HG03439 (cell line): ENCODE data around the gene RMND5A.
A peak's percentile ranks its signal among the peaks of the same experiment; 100 is the strongest.

Experiments used
- ATAC-seq: cut with Tn5 transposase; IDR thresholded peaks from one replicate; pipeline ENCODE4 v1.9.1; 2021; ENCODE audit warnings: mild to moderate bottlenecking, moderate library complexity; ENCODE audit not compliant: unreplicated experiment

The RMND5A gene

DNA sequence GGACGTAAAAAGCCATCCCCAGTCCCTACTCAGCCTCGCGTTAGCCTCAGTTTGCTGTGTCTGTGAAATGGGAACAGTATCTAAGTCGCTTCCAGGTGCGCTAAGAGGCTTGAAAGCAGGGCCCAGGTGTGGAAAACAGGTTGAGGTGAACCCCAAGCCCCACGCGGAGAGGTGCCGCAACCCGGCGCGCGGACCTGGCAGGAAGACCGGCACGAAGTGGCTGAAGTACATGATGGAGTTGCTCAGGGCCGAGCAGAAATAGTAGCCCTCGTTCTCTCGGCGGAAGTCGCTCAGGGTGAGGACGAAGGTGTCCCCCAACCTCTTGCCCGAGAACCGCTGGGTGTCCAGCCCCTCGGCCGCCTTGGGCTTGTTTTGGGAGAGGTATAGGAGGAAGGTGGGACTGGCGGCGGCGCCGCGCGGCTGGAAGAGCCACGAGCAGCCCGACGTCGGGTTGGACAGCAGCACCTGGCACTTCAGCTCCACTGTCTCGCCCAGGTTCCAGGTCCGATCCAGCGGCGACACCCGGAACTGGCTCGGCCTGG is 70.1 kb downstream of the RMND5A start:
- no peak for ATAC-seq

DNA sequence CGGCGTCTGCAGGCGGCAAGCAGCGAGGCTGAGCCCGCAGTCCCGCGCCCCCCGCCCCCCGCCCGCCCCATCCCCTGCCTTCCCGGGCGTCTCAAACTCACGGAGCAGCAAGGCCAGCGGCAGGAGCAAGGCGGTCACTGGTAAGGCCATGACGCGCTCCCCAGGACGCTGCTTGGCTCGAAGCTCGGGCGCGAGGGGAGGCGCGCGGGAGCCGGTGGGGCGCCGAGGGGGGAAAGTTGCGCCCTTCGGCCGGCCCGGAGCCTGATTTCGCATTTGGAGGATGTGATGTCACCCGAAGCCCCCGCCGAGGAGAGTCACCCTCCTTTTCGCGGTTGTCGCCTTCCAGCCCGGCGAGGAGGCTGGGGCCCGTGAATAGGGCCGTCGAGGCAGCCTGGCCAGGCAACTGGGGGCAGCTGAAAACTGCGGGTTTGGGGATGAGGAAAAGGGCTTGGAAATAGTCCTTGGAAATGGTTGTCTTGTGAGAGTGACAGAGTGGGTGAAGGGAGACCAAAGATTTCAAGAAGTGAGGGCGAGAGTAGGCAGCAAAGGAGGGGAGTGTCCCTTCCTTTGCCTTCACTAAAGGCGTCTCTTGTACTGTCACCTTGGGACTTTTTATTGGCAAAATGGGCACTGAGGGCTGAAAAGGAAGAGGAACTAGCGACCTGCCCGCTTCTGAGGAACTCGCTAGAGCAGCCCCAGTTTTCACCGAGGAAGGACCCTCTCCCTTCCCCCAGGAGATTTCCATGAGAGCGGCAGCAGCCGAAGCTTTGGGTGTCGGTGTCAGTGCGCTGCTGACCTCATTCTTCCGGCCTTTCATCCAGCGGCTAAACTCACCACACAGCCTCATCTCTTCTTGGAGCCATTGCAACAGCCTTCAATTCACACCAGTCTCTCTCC is 70.8 kb downstream of the RMND5A start, which contains the start of gene CD8A:
CD8A (minus strand) TSS at position 238 of the 897 bp plus-strand sequence; CDS start at position 150, 88 bp downstream.
- ATAC-seq: no peak

DNA sequence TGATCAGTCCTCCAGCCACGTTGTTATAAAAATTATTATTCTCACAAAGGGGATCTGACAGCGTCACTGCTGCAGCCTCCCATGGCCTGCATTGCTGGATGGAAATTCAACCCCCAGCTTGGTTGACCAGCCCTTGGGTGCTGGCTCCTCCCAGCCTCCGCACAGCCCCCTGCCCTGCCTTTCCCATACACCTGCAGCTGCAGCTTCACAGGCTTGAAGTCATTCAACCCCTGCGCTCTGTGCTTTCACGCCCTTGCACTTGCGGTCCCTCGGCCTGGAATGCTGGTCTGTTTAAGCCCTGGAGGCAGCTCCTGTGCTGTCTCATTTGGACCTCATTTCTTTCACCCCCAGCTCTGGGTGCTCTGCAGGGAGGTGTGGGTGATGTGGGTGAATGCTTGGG is 71.5 kb downstream of the RMND5A start:
- no peak for ATAC-seq

DNA sequence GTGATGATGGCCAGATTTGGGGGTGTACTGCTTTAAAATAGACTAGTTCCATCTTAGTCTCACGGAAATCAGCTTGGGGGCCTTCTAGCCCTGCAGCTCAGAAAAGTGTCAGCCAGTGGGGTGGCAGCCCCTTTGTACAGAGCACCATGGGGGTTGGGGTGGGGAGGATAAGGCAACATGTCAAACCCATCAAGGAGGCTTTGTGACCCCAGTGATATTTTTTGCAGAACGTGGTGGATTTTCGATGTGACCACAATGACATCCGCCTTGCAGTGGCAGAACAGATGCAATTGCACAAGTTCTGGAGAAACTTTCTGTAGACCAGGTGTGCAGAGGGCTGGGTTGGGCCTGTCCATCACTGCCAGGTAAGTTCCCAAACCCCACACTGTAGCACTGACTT is 73.7 kb downstream of the RMND5A start:
- ATAC-seq: no peak

DNA sequence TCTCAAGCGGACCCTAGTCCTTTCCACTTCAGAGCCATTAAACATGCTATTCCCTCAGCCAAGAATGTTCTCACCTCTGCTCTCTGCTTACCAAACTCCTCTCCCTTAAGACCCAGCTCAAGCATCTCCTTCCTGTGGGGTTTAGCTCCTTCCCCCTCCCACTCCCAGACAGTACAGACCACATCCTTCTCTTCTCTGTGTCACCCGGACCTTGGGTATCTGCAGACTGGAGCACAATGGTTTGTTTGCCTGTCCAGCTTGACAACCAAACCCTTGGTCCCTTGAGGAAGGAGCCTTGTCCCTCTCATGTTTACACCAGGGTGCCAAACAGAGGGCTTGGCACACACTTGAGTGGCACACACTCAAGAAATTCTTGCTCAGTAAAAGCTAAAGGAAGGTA is 74.8 kb downstream of the RMND5A start:
- ATAC-seq: no peak

DNA sequence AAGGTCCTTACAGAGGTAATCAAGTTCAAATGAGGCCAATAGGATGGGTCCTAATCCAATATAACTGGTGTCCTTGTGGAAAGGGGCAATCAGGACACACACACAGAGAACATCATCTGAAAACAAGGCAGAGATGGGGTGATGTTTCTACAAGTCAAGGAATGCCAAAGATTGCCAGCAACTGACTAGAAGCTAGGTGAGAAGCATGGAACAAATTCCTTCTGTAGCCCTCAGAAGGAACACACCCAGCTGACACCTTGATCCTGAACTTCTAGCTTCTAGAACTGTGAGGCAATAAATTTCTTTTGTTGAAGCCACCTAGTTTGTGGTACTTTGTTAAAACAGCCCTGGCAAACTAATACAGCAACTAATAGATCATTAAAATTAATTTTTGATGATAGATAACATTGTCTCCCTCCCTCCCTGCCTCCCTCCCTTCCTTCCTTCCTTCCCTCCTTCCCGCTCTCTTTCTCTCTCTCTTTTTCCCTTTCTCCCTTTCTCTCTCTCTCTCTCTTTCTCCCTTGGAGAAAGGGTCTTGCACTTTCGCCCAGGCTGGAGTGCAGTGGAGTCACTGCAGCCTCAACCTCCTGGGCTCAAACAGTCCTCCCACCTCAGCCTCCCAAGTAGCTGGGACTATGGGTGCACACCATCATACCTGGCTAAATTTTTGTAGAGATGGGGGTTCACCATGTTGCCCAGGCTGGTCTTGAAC is 80.9 kb downstream of the RMND5A start:
- no peak for ATAC-seq

DNA sequence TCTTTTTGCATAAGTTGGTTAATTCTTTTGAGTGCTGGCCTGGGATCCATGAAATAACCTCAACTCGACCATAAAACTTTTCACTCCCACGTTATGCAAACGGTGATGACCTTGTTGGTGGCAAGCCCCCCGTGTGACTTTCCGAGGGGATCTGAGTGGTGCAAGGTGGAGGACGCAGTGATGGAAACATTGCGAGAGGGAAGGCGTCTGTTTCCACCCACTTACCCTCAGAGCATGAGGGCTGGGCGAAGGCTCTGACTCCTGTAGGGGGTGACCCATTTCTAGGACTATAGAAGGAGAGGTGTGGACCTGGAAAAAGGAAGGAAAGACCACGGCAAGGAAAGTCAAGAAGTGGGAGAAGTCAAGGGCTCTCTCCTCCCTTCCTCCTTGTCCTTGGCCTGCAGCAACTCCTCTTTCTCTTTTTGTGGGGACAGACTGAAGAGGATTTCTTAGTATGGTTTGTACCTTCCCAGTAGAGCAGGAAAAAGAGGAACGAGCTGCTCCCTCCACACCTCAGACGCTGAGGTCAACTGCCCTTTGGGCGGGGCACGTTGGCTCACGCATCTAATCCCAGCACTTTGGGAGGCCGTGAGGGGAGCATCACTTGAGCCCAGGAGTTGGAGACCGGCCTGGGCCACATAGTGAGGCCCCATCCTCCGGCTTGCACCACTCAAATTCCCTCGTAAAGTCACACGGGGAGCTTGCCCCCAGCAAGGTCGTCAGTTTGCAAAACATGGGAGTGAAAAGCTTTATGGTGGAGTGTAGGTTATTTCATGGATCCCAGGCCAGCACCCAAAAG is 86.2 kb downstream of the RMND5A start:
- no peak for ATAC-seq

DNA sequence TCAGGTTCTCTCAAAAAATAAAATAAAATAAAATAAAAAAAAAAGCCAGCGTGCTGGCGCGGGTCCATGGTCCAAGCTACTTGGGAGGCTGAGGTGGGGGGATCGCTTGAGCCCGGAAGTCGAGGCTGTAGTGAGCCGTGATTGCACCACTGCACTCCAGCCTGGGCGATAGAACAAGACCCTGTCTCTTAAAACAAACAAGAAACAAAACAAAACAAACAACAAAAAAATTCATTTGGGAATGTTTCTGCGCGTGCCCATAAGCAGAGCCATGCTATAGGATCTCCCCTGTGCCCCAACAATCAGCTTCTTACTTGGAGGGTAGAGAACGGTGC is 87.0 kb downstream of the RMND5A start:
- no peak for ATAC-seq

DNA sequence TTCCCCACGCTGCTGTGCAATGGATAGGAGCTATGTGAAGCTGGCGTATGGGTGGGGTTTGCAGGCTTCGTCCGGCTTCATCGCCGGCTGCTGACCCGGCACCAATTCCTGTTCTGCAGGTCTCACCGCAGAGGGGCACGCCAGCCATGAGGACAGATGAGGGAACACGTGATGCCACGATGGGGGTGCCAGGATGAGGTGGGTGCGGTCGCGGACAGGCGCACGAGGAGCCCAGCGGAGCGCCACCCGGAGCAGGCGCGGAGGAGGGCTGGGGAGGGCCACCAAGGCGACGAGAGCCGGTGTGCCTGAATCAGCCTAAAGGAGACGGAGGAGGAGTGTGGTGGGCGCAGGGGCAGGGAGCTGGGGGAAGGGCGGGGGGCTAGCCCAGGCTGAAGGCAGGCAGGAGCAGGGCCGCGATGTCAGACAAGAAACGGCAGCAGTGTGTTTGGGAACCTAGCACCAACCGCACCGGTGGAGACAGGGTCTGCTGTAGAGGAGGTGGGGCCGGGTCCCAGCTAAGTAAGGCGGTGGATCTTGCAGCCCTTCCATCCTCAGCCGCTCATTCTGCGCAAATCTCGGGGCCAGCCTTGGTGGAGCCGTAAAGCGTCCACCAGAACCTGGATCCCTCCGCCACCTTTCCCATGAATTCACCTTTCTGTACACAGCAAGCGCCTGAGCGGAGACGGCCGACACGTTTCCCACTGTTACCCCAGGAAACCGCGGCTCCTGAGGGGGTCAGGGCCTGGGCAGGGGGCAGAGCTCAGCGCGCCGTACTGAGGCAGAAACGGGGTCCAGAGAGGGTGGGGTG is 87.6 kb downstream of the RMND5A start:
- no peak for ATAC-seq

DNA sequence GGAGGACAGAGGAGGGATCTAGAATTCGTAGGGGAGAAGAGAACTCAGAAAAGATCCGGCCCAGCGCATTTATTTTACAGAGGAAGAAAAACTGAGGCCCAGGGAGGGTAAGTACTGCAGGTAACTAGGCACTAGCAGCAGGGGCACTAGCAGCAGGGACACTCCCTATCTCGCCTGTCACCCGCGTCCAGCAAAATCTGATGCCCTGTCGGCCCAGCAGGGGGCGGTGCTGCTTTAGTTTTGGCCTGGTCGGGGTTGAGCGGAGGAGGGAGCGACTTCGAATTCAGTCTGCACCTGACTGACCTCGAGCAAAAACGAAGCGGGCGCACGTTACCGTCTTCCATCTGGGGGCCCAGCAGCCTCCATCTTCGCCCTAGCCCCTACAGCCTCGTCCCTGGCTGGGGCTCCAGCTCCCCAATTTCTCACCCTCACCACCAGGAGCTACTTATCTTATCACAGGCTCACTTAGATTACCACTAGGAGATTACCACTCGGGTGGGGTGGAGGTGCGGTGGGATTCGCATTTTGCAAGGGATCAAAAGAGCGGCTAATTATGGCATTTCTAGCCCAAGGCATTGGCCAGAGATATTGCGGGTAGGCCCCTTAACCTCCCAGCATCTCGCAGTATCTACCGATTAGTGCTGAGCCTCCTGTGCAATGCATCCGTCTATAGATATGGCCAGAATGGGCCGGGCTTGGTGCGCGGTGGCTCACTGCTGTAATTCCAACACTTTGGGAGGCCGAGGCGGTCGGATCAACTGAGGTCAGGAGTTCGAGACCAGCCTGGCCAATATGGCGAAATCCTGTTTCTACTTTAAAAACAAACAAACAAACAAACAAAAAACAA is 88.4 kb downstream of the RMND5A start:
- ATAC-seq: peak; percentile 91

DNA sequence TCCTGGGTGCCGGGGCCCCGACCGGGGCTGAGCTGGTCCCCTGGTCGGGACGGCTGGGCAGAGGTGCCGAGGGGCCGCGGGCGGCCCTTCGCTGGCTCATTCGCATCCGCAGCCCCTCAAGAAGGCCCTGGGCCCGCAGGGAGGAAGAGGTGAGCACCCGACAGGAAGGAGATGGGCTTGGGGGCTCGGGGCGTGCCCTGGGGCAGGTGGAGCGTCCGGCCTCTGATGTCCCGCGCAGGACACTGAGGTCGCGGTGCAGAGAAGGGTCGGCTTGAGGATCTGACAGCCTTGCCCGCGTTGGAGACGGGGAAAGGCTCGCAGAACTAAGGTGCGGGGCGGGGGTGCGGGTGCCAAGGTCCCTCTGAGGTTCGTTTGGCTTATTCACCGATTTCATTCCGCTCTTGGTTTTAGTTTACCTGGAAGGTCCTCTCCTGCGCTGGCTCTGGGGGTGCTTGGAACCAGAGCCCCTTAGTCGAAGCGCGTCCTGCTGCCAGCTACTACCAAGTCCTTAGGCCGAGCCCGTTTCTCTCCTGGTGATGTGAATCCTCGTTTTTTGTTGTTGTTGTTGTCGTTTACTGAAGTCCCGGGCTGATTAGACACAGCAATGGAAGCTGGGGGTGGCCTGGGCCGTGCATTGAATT is 89.5 kb downstream of the RMND5A start:
- ATAC-seq: no peak

DNA sequence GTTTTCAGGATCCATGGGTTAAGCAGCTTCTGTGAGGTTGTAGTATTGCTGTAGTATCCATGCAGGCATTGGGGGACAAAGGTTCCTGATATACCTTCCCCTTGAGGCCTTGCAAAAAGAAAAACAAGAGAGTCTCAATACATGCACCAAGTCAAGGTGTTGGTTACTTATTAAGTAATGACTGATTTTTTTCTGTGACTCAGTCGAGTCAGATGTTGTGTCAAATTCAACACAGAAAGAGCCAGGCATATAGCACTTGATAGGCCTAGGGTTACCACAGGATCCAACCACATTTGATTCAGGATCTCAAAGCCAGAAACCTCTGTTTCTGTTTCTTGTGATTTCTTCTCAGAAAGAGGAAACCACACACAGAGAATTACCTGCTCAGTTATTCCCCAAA is 95.5 kb downstream of the RMND5A start:
- ATAC-seq: no peak

DNA sequence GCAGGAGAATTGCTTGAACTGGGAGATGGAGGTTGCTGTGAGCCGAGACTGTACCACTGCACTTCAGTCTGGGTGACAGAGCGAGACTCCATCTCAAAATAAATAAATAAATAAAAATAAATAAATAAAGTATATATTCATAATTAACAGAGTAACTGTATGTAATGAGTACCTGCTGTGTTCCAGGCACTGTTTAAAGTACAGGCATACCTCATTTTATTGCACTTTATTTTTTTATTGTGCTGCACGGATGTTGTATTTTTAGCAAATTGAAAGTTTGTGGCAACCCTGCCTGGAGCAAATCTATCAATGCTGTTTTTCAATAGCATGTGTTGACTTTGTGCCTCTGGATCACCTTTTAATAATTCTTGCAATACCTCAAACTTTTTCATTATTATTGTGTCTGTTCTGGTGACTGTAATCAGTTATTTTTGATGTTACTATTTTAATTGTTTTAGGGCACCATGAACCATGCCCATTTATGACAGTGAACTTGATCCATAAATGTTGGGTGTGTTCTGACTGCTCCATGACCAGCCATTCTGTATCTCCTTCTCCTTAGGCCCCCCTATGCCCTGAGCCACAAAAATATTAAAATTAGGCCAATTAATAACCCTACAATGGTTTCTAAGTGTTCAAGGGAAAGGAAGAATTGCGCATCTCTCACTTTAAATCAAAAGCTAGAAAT is 98.2 kb downstream of the RMND5A start:
- ATAC-seq: no peak

DNA sequence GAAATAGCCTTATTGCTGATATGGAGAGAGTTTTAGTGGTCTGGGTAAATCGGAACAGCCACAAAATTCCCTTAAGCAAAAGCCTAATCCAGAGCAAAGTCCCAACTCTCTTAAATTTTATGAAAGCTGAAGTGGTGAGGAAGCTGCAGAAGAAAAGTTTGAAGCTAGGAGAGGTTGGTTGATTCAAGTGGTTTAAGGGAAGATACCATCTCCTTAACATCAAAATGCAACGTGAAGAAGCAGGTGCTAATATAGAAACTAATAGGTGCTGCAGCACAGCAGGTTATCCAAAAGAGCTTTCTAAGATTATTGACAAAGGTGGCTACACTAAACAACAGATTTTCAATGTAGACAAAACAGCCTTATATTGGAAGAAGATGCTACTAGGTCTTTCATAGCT is 98.9 kb downstream of the RMND5A start:
- no peak for ATAC-seq

DNA sequence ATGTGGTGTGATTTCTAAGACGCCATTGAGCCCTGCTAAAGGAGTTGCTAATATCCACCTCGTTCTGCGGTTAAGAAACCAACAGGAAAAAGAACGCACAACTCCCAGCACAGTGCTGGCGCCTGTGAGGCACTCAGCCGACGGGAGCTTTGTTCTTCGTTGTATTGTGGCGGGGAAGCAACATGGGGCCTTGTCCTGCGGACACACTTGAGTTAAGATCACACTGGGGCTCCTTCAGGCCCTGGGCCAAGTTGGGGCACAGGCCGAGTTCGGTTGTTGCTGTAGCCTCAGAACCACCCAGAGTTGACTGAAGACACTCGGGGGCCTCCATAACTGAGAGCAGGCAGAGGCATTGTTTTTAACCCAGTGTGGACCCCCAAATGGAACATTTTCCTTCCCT is 101.2 kb downstream of the RMND5A start:
- no peak for ATAC-seq

DNA sequence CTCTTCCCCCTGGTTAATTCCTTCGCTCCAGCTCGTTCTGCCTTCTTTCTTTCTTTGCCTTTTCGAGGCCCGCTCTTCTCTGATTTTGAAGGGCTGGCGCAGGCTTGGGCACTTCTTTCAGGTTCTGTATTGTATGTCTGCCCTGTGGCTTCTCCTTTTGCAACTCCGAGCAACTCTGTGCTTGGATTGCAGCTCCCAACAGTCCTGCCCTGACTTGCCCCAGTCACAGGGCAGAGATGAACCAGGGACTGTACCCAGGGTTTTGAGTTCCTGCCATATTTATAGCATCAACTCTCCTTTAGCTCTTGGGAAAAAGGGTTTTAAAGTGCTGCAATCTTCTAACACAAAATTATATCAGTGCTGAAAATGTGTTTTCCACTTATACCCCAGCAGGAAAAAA is 101.8 kb downstream of the RMND5A start:
- ATAC-seq: no peak

DNA sequence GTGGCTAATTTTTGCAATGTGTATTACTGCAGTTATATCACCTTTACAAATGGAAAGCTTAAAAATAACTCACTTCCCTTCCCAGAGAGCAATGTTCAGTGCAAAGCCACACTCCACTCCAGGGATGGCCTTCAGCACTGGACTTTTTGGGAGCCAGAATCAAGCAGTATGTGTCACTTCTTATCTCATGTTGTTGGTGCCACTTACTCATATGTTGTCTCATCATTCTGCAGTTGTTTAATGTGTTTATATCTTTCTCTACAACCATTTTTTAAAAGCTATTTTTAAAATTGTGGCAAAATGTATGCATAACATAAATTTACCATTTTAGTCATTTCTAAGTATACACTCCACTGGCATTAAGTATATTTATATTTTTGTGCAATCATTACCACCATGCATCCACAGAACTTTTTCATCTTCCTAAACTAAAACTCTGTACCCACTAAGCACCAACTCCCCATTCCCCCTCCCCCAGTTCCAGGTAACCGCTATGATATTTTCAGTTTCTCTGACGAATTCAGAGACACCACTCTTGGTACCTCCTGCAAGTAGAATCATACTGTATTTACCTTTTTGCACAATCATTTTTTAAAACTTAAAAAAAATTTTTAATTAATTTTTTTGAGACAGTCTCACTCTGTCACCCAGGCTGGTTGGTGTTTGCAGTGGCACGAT is 102.7 kb downstream of the RMND5A start:
- ATAC-seq: no peak
